Neural cell (in vitro differentiated cells): Measurements from ENCODE around the gene TMEM17. TPM values are rescaled to one million over a fixed set of nuclear protein-coding genes. Genes with fewer than 3 reads are reported as not detected.

Experiments used
- H2AFZ ChIP-seq: fragments of 200-600, 300-800 bp; sonication (generic), shearing (Covaris generic); 2 replicates; pipeline ENCODE4 v1.6.0; 2014; ENCODE audit warnings: low read depth, mild to moderate bottlenecking, antibody characterized with exemption, low read length, moderate library complexity
- H3F3A ChIP-seq: fragments of 200-600 bp; shearing (Covaris generic); 2 replicates; pipeline ENCODE4 v1.6.1; 2016; ENCODE audit warnings: mild to moderate bottlenecking, moderate library complexity, mixed read lengths, antibody characterized with exemption, low read length; ENCODE audit not compliant: insufficient read depth, poor library complexity, severe bottlenecking
- H3K27ac ChIP-seq: fragments of 200-600, 300-800 bp; sonication (generic), shearing (Covaris generic); 2 replicates; pipeline ENCODE4 v1.5.1; 2014; ENCODE audit warnings: mild to moderate bottlenecking, low read length, moderate library complexity
- H3K27me3 ChIP-seq: fragments of 300-800, 200-600 bp; sonication (generic), shearing (Covaris generic); 2 replicates; pipeline ENCODE4 v1.6.0; 2014; ENCODE audit warnings: mild to moderate bottlenecking, low read depth, low read length, moderate library complexity; ENCODE audit not compliant: insufficient read depth
- H3K36me3 ChIP-seq: fragments of 300-800, 200-600 bp; sonication (generic), shearing (Covaris generic); 2 replicates; pipeline ENCODE4 v1.5.1; 2014; ENCODE audit warnings: mild to moderate bottlenecking, antibody characterized with exemption, low read length, moderate library complexity; ENCODE audit not compliant: insufficient read depth
- H3K4me2 ChIP-seq: fragments of 300-800, 200-600 bp; sonication (generic), shearing (Covaris generic); 2 replicates; pipeline ENCODE4 v1.6.0; 2014; ENCODE audit warnings: mild to moderate bottlenecking, low read length
- H3K4me3 ChIP-seq: fragments of 300-800, 200-600 bp; sonication (generic), shearing (Covaris generic); 2 replicates; pipeline ENCODE4 v1.5.1; 2014; ENCODE audit warnings: mild to moderate bottlenecking, low read length, moderate library complexity
- H3K79me2 ChIP-seq: fragments of 200-600 bp; shearing (Covaris generic); replicated peaks from 2 replicates; pipeline ENCODE4 v1.6.0; 2014; ENCODE audit warnings: mild to moderate bottlenecking, low read length, moderate library complexity; ENCODE audit not compliant: insufficient read depth
- H3K9ac ChIP-seq: fragments of 300-800, 200-600 bp; sonication (generic), shearing (Covaris generic); 2 replicates; pipeline ENCODE4 v1.6.1; 2016; ENCODE audit warnings: mild to moderate bottlenecking, low read length, mixed read lengths
- H3K9me2 ChIP-seq: fragments of 200-600 bp; shearing (Covaris generic); 2 replicates; pipeline ENCODE4 v1.6.1; 2016; ENCODE audit warnings: mild to moderate bottlenecking, low read length, mixed read lengths; ENCODE audit not compliant: insufficient read depth
- H3K9me3 ChIP-seq: fragments of 200-600, 300-800 bp; sonication (generic), shearing (Covaris generic); 2 replicates; pipeline ENCODE4 v1.6.1; 2016; ENCODE audit warnings: mild to moderate bottlenecking, mixed run types, low read length, moderate library complexity, mixed read lengths
- H4K20me1 ChIP-seq: fragments of 200-600 bp; shearing (Covaris generic); 2 replicates; pipeline ENCODE4 v1.6.1; 2016; ENCODE audit warnings: mild to moderate bottlenecking, mixed run types; ENCODE audit not compliant: insufficient read depth
- CTCF ChIP-seq: fragments of 450-650 bp; IDR thresholded peaks from 2 replicates; pipeline ENCODE4 v1.5.1; 2014; ENCODE audit warnings: antibody characterized with exemption, mild to moderate bottlenecking, moderate library complexity; ENCODE audit not compliant: poor library complexity, severe bottlenecking
- EP300 ChIP-seq: fragments of 450-650 bp; conservative IDR thresholded peaks from 2 replicates; pipeline ENCODE4 v1.6.1; 2014; ENCODE audit warnings: antibody characterized with exemption, mild to moderate bottlenecking, moderate library complexity; ENCODE audit not compliant: poor library complexity, severe bottlenecking
- EZH2 ChIP-seq: fragments of 200-600, 300-800 bp; shearing (Covaris generic), sonication (generic); IDR thresholded peaks from 2 replicates; pipeline ENCODE4 v1.6.1; 2014; ENCODE audit warnings: antibody characterized with exemption, low read length, borderline replicate concordance, mild to moderate bottlenecking; ENCODE audit not compliant: insufficient read depth, poor library complexity, severe bottlenecking
- MXI1 ChIP-seq: fragments of 450-650 bp; conservative IDR thresholded peaks from 2 replicates; pipeline ENCODE4 v1.6.1; 2014; ENCODE audit warnings: antibody characterized with exemption, mild to moderate bottlenecking; ENCODE audit not compliant: poor library complexity, severe bottlenecking
- POLR2AphosphoS5 ChIP-seq: IDR thresholded peaks from 2 replicates; pipeline ENCODE4 v1.6.1; 2012
- RAD21 ChIP-seq: fragments of 450-650 bp; conservative IDR thresholded peaks from 2 replicates; pipeline ENCODE4 v1.6.1; 2014; ENCODE audit warnings: antibody characterized with exemption, mild to moderate bottlenecking, moderate library complexity
- REST ChIP-seq: IDR thresholded peaks from 2 replicates; pipeline ENCODE4 v1.6.1; 2012; ENCODE audit warnings: borderline replicate concordance
- SMC3 ChIP-seq: fragments of 450-650 bp; conservative IDR thresholded peaks from 2 replicates; pipeline ENCODE4 v1.6.1; 2014; ENCODE audit warnings: antibody characterized with exemption, mild to moderate bottlenecking, moderate library complexity; ENCODE audit not compliant: poor library complexity
- TAF1 ChIP-seq: IDR thresholded peaks from 2 replicates; pipeline ENCODE4 v1.6.1; 2012; ENCODE audit warnings: low read depth
- polyA plus RNA-seq: library from polyadenylated mRNA; depleted of rRNA; stranded (reverse); fragments of >200 nt; gene quantifications from 2 replicates; pipeline ENCODE4 v1.2.3, GENCODE V29; 2014

The TMEM17 gene
- polyA plus RNA-seq, 1 donor from 2014 or later = 8.6 TPM

- Histone ChIP-seq H3K4me3 (no peak overlapping the region), H3K4me2 (no peak overlapping the region), H3K27ac (no peak overlapping the region), H3K9ac (peak overlapping the region; percentile 17), H3K36me3 (no peaks in the 10 kb centered on the region), H4K20me1 (no peaks in the 10 kb centered on the region), H3F3A (no peaks in the 10 kb centered on the region), H3K79me2 (no peaks in the 10 kb centered on the region), H3K9me2 (no peaks in the 10 kb centered on the region), H2AFZ (peak overlapping the region; percentile 56), H3K9me3 (no peaks in the 10 kb centered on the region), H3K27me3 (no peaks in the 10 kb centered on the region)
- TF ChIP-seq RAD21 = no peak
- TF ChIP-seq TAF1 = no peak
- no peak for TF ChIP-seq POLR2AphosphoS5
- no peak for TF ChIP-seq EZH2
- TF ChIP-seq CTCF = no peak
- no peak for TF ChIP-seq REST
- TF ChIP-seq MXI1 = no peak
- TF ChIP-seq SMC3 = no peak
- no peak for TF ChIP-seq EP300
These were observed 30.6 kb downstream of the TMEM17 start for GRCh38 chr2:62475172-62476011.

- H3K27ac ChIP-seq = no peak overlapping the region
- H3K27me3 ChIP-seq = no peaks in the 10 kb centered on the region
- no peaks in the 10 kb centered on the region for H3K36me3 ChIP-seq
- H3F3A ChIP-seq = no peaks in the 10 kb centered on the region
- no peaks in the 10 kb centered on the region for H3K79me2 ChIP-seq
- no peaks in the 10 kb centered on the region for H4K20me1 ChIP-seq
- no peaks in the 10 kb centered on the region for H3K9me3 ChIP-seq
- H3K4me2 ChIP-seq = no peak overlapping the region
- TF ChIP-seq CTCF (no peak), POLR2AphosphoS5 (no peak), EZH2 (no peak), EP300 (no peak), TAF1 (no peak), REST (no peak), MXI1 (no peak), SMC3 (no peak), RAD21 (no peak)
- no peak overlapping the region for H2AFZ ChIP-seq
- no peak overlapping the region for H3K9ac ChIP-seq
- no peaks in the 10 kb centered on the region for H3K9me2 ChIP-seq
- no peak overlapping the region for H3K4me3 ChIP-seq
These were observed 31.8 kb downstream of the TMEM17 start for GRCh38 chr2:62474176-62474575.
